ENCODE results near the gene SPIB. TPM values are rescaled to one million over a fixed set of nuclear protein-coding genes. Genes with fewer than 3 reads are reported as not detected.

Gene SPIB
- polyA plus RNA-seq, 1 donor: 1.3 TPM

GRCh38 chr19:50475736-50476223 is 57.0 kb downstream of the SPIB start:
- no peak for DNase-seq

GRCh38 chr19:50476224-50476906 is 57.6 kb downstream of the SPIB start, which contains the start of the genes EMC10 and GARIN5A:
Gene EMC10 (plus strand): TSS chr19:50476507. CDS start chr19:50476545, 38 bp downstream.
Gene GARIN5A (minus strand): TSS chr19:50476848. CDS start chr19:50476388, 460 bp downstream.
- peak; percentile 95 for DNase-seq

DNA sequence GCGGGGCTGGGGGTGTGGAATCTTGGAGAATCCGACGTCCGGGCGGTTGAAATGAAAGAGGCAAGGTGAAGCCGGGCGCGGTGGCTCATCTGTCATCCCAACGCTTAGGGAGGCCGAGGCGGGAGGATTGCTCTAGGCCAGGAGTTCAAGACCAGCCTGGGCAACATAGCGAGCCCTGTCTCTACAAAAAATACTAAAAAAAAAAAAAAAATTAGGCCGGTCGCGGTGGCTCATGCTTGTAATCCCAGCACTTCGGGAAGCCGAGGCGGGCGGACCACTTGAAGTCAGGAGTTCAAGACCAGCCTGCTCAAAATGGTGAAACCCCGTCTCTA is 58.1 kb downstream of the SPIB start:
- DNase-seq: no peak

GRCh38 chr19:50477751-50478515 is 59.2 kb downstream of the SPIB start:
- DNase-seq: no peak

DNA sequence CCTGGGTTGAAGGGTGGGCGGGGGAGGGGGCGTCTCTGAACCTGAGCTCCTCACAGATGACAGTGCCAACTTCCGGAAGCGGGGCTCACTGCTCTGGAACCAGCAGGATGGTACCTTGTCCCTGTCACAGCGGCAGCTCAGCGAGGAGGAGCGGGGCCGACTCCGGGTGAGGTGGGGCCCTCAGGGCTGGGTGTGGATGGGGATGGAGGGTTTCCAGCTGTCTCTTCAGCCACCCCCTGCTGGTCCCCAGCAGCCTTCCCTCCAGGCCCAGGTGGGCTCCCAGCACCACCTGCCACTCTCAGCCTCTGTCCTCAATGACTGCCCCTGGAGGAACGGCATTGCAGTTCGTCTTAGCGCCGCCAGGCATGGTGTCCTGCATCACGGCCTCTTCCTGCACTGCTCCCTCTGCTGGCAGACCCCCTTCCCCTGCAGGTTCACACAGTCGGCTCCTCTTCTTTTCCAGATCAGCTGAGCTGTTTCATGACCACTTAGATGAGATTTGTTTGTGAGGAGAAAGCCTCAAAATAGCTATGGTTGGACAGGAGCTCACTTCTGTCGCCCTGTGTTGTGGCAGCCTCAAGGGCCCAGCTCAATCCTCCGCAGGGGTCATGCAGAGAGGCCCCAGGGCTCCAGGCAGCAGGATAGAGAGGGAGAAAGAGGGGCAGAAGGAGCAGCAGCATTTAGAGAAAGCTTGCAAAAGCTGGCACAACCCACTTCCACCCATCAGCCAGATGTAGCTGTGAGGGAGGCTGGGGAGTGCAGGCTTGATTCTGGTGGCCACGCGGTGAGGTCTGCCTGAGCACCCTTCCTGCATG is 60.4 kb downstream of the SPIB start:
- no peak for DNase-seq

GRCh38 chr19:50479761-50480251 is 61.1 kb downstream of the SPIB start:
- DNase-seq: no peak

DNA sequence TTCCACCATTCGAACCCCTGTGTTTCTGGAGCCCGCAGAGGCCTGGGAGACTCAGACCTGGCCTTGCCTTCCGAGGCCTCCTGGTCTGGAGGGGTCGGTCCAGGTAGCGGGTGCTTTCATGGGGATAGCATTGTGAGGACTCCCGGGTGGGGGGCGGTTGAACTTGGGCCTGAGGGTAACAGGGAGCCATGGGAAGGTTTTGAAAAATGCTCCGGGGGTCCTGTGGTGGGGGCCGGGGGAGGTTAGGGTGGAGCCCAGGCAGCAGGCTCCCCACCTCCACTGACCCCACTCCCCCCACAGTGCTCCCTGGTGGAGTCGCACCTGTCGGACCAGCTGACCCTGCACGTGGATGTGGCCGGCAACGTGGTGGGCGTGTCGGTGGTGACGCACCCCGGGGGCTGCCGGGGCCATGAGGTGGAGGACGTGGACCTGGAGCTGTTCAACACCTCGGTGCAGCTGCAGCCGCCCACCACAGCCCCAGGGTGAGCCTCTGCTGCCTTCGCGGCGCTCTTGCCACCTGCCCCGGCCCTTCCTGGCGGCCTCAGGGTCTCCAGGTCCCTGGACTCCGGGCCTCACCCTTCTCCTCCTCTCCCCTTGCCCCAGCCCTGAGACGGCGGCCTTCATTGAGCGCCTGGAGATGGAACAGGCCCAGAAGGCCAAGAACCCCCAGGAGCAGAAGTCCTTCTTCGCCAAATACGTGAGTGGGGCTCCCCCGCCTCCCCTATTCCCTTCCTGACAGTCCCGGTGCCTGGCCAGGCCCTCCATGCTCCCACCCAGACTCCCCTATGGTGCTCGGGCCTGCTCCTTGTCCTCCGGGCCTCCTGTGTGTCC is 61.8 kb downstream of the SPIB start:
- DNase-seq: no peak

Other genes with a start within 250 kb of the SPIB start
- 48.6 TPM for gene MYH14, start 215.3 kb upstream of the SPIB start, polyA plus RNA-seq (ENCODE audit: insufficient read length)
- gene KCNC3, start 89.6 kb upstream of the SPIB start, polyA plus RNA-seq (ENCODE audit: insufficient read length): 1.1 TPM
- gene NAPSA, start 53.3 kb upstream of the SPIB start, polyA plus RNA-seq (ENCODE audit: insufficient read length): 0.74 TPM
- gene NR1H2, start 42.5 kb upstream of the SPIB start, polyA plus RNA-seq (ENCODE audit: insufficient read length): 24.5 TPM
- 19.7 TPM for gene POLD1, start 34.6 kb upstream of the SPIB start, polyA plus RNA-seq (ENCODE audit: insufficient read length)
- 287 TPM for gene MYBPC2, start 14.0 kb downstream of the SPIB start, polyA plus RNA-seq (ENCODE audit: insufficient read length)
- gene EMC10, start 57.6 kb downstream of the SPIB start, polyA plus RNA-seq (ENCODE audit: insufficient read length): 95.9 TPM
- gene GARIN5A, start 57.9 kb downstream of the SPIB start, polyA plus RNA-seq (ENCODE audit: insufficient read length): 6.8 TPM
- 28.5 TPM for gene JOSD2, start 92.3 kb downstream of the SPIB start, polyA plus RNA-seq (ENCODE audit: insufficient read length)
- 0.62 TPM for gene ASPDH, start 95.0 kb downstream of the SPIB start, polyA plus RNA-seq (ENCODE audit: insufficient read length)
- 9.7 TPM for gene LRRC4B, start 149.5 kb downstream of the SPIB start, polyA plus RNA-seq (ENCODE audit: insufficient read length)
- 0.36 TPM for gene SYT3, start 220.9 kb downstream of the SPIB start, polyA plus RNA-seq (ENCODE audit: insufficient read length)
- gene C19orf81, start 230.5 kb downstream of the SPIB start, polyA plus RNA-seq (ENCODE audit: insufficient read length): 1.9 TPM

All from hindlimb muscle (tissue), 1 donor.